Stomach (tissue), 9 donors: ENCODE measurements around the gene TENM3. TPM values are rescaled to one million over a fixed set of nuclear protein-coding genes. Genes with fewer than 3 reads are reported as not detected.
A peak's percentile ranks its signal among the peaks of the same experiment; 100 is the strongest.

ENCODE experiments used
- DNase-seq, 2 donors: peaks; one replicate each; pipeline versions ENCODE4 v3.0.0 to v3.0.0-alpha.2; 2013 to 2019
- H3K27ac ChIP-seq, 5 donors: fragments of 200-600 bp in 4 of 5; sonication (generic) in 4 of 5; one replicate each; pipeline ENCODE4 v1.5.1; 2013 to 2019; ENCODE audit warnings: mild to moderate bottlenecking in 1 of 5, moderate library complexity in 1 of 5
- H3K27me3 ChIP-seq, 3 donors: fragments of 200-600 bp; sonication (generic); one replicate each; pipeline ENCODE4 v1.5.1; 2017 to 2019; ENCODE audit warnings: mixed run types in 1 of 3
- H3K36me3 ChIP-seq, 4 donors: fragments of 200-600 bp; sonication (generic); 1 replicate in 3 of 4; 2 replicates in 1 of 4; pipeline ENCODE4 v1.5.1; 2016 to 2019
- H3K4me1 ChIP-seq, 4 donors: fragments of 200-600 bp; sonication (generic); one replicate each; pipeline ENCODE4 v1.5.1; 2016 to 2019
- H3K4me3 ChIP-seq, 4 donors: fragments of 200-600 bp; sonication (generic) in 3 of 4; one replicate each; pipeline ENCODE4 v1.5.1; 2016 to 2019; ENCODE audit warnings: mild to moderate bottlenecking in 1 of 4
- H3K9me3 ChIP-seq, 4 donors: fragments of 200-600 bp; sonication (generic); one replicate each; pipeline ENCODE4 v1.5.1; 2016 to 2019
- CTCF ChIP-seq, 7 experiments: fragments of 450-650 bp in 4 of 7; fragments of 200-600 bp in 3 of 7; sonication (generic) in 3 of 7; IDR thresholded peaks; one replicate each; pipeline ENCODE4 v1.5.1; 2016 to 2019; ENCODE audit warnings: antibody characterized with exemption in 7 of 7, control low read depth in 2 of 7, mild to moderate bottlenecking in 1 of 7
- EP300 ChIP-seq: sonication (generic); formaldehyde crosslinking; IDR thresholded peaks from one replicate; pipeline ENCODE4 v1.6.1; 2017; ENCODE audit warnings: antibody characterized with exemption
- POLR2A ChIP-seq, 4 donors: fragments of 450-650 bp; IDR thresholded peaks; one replicate each; pipeline ENCODE4 v1.6.1; 2016; ENCODE audit warnings: antibody characterized with exemption in 4 of 4, control low read depth in 2 of 4, mild to moderate bottlenecking in 1 of 4, moderate library complexity in 1 of 4
- POLR2AphosphoS5 ChIP-seq, 3 donors: sonication (generic); formaldehyde crosslinking; IDR thresholded peaks; one replicate each; pipeline ENCODE4 v1.6.1; 2016; ENCODE audit warnings: antibody characterized with exemption in 3 of 3
- WGBS, 5 donors: extraction: QIAGEN DNeasy Blood & Tissue Kit in 3 of 5; methylation state at CpG; one replicate each; pipeline versions ENCODE4 v1.1.5 to v1.1.7; 2013 to 2018; 5-methylcytosine and 5-hydroxymethylcytosine counted together
- intact Hi-C: fragments of 100-400 bp; cut with DNase I; formaldehyde crosslinking; loops from one replicate; pipeline ENCODE4 v1.15.1; 2023; ENCODE audit warnings: low total_unique reads
- polyA plus RNA-seq, 3 donors: library from polyadenylated mRNA; stranded (reverse); fragments of 200-250 nt; gene quantifications; one replicate each; pipeline ENCODE4 v1.2.3, GENCODE V29; 2013
- total RNA-seq, 5 donors: library from RNA; depleted of rRNA; stranded (reverse); fragments of >200 nt; gene quantifications; one replicate each; pipeline versions ENCODE4 v1.1.0 to v1.2.3, GENCODE V29; 2014 to 2016
- donor health status: healthy with polysubstance abuse.
- donor health status: Bipolar disorder and iron deficiency.
- donor health status: healthy.

The TENM3 gene
- total and polyA plus RNA-seq, 8 donors = under 0.01 to 8.3 (median 0.44) TPM

DNA sequence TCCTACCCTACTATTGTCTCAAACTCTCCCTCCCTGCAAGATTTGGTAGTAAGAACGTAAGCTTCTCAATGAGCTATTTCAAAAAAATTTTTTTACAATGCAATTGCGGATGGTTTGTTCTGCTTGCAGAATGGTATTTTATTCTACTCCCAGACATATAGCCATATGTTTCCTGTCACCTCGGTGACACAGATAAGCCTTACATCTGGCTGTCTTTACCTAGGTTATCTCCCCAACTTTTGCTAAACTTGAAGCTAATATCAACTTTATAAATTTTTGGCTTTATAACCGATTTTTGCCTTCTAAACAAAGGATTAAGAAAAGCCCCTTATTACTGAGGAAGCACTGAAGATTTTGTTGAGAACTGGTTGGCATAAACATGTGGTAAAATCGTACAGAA lies 331.5 kb downstream of the TENM3 start:
- intact Hi-C loops = no loop called here
- Histone ChIP-seq H3K4me1 (no peaks in the 10 kb centered on the region), H3K27ac (no peak overlapping the region), H3K36me3 (no peaks in the 10 kb centered on the region), H3K27me3 (peaks cover 0 to 8% (median 5%) of the 10 kb centered on the region in 3 donors), H3K4me3 (no peak overlapping the region), H3K9me3 (no peaks in the 10 kb centered on the region)
- WGBS, 5 donors = 36 to 53% (median 49%) methylated on average over 5 of the region's 5 CpGs
- DNase-seq = no peak
- TF ChIP-seq POLR2AphosphoS5 (IDR thresholded peaks at IDR 0.05) = no peak
- TF ChIP-seq EP300 = no peak
- TF ChIP-seq CTCF (IDR thresholded peaks at IDR 0.05) = no peak
- TF ChIP-seq POLR2A (IDR thresholded peaks at IDR 0.05) = no peak

GRCh38 chr4:182575225-182575624 lies 332.0 kb downstream of the TENM3 start:
- peak in 1 of 2 donors; percentile 43 for DNase-seq
- TF ChIP-seq POLR2A (IDR thresholded peaks at IDR 0.05) (no peak), CTCF (IDR thresholded peaks at IDR 0.05) (no peak), EP300 (no peak), POLR2AphosphoS5 (IDR thresholded peaks at IDR 0.05) (no peak)
- intact Hi-C loops = no loop called here
- Histone ChIP-seq H3K27me3 (peaks cover 0 to 8% (median 5%) of the 10 kb centered on the region in 3 donors), H3K9me3 (no peaks in the 10 kb centered on the region), H3K36me3 (no peaks in the 10 kb centered on the region), H3K27ac (no peak overlapping the region), H3K4me1 (no peaks in the 10 kb centered on the region), H3K4me3 (no peak overlapping the region)
- 25 to 37% (median 33%) methylated on average over 6 of the region's 6 CpGs for WGBS, 5 donors

DNA sequence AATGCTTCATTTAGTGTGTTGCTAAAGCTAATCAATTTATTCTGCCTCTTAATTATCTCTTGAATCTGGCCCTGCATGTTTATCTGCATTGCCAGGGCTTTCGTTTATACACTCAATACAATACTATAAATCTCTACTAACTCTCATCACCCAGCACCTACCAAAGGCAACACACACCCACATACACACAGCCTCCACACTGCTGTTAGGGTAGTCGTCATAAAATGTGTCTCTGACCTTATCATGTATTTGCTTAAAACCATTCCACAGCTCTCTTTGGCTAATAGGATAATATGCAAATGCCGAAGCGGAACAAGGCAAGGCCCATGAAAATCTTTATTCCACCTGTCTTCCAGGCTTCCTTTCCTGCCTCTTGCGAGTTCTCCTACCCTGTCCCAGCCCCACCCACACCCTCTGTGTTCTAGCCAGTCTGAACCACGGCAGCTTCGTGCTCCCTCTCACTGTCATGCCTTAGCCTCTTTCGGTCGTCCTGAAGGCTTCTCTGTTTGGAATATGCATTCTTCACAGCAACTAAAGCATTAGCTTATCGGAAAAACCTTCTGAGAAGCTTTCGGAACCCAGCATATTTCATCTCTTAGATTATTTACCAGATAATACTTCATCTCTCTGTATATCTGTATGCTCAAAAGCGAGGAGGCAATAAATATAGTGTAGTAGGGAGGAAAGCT lies 333.5 kb downstream of the TENM3 start:
- peak in 1 of 2 donors; percentile 15 for DNase-seq
- Histone ChIP-seq H3K4me1 (no peaks in the 10 kb centered on the region), H3K4me3 (no peak overlapping the region), H3K27me3 (peaks cover 0 to 8% (median 5%) of the 10 kb centered on the region in 3 donors), H3K36me3 (no peaks in the 10 kb centered on the region), H3K27ac (no peak overlapping the region), H3K9me3 (no peaks in the 10 kb centered on the region)
- no peak for TF ChIP-seq POLR2A (IDR thresholded peaks at IDR 0.05)
- 33 to 50% (median 46%) methylated on average over 12 of the region's 12 CpGs for WGBS, 5 donors
- intact Hi-C loops = no loop called here

DNA sequence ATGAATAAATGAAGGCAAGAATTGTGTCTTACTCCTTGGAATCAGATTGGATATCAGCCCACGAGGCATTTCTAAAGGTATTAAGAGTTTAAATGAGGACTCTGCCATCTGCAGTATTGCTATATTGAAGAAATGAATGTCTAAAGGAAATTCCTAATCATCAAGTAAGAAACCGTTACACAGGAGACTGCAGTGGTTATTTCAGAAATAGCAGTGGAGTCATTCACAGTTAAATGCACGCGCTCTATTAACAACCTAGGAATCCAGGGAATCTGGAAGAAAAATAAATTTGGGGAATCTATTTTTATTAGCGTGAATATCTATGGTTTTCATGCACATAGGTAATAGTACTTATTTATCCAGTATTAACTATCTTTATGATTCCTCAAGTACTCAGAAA lies 334.2 kb downstream of the TENM3 start:
- WGBS, 5 donors = 49 to 83% (median 67%) methylated on average over 5 of the region's 5 CpGs
- no peak overlapping the region for H3K4me3 ChIP-seq
- H3K36me3 ChIP-seq = no peaks in the 10 kb centered on the region
- H3K9me3 ChIP-seq = no peaks in the 10 kb centered on the region
- H3K4me1 ChIP-seq = no peaks in the 10 kb centered on the region
- DNase-seq = no peak
- TF ChIP-seq CTCF (IDR thresholded peaks at IDR 0.05) (no peak), EP300 (no peak), POLR2AphosphoS5 (IDR thresholded peaks at IDR 0.05) (no peak), POLR2A (IDR thresholded peaks at IDR 0.05) (no peak)
- peaks cover 0 to 8% (median 5%) of the 10 kb centered on the region in 3 donors for H3K27me3 ChIP-seq
- no peak overlapping the region for H3K27ac ChIP-seq
- intact Hi-C loops = no loop called here

- no peaks in the 10 kb centered on the region for H3K4me1 ChIP-seq
- TF ChIP-seq CTCF (IDR thresholded peaks at IDR 0.05) (no peak), POLR2A (IDR thresholded peaks at IDR 0.05) (no peak), EP300 (no peak), POLR2AphosphoS5 (IDR thresholded peaks at IDR 0.05) (no peak)
- no peaks in the 10 kb centered on the region for H3K9me3 ChIP-seq
- intact Hi-C loops = no loop called here
- no peaks in the 10 kb centered on the region for H3K36me3 ChIP-seq
- no peak overlapping the region for H3K4me3 ChIP-seq
- no peak overlapping the region for H3K27ac ChIP-seq
- H3K27me3 ChIP-seq = peaks cover 0 to 8% (median 5%) of the 10 kb centered on the region in 3 donors
- no peak for DNase-seq
Observed at GRCh38 chr4:182578402-182578801, 335.2 kb downstream of the TENM3 start.
